ENCODE results near the gene TMEM141.
"Not testable (repeated sequence)": the region's sequence is repeated elsewhere in the genome, so short reads cannot be mapped to it uniquely, and the experiment has no call there.

TMEM141 gene

GRCh38 chr9:136754059-136754572 is 37.0 kb upstream of the TMEM141 start:
- H3K4me3 ChIP-seq (ENCODE audit: low read depth, low read length): no peak overlapping the region
- TF ChIP-seq CTCF (IDR thresholded peaks at IDR 0.05; ENCODE audit: low read depth, low read length): no peak
- TF ChIP-seq MAX (IDR thresholded peaks at IDR 0.05; ENCODE audit: low read depth, low read length): no peak
- no peak for TF ChIP-seq POLR2A (IDR thresholded peaks at IDR 0.05; ENCODE audit: extremely low read depth, insufficient read length)
- no peak for DNase-seq (ENCODE audit: low read depth)

GRCh38 chr9:136754626-136755301 is 36.4 kb upstream of the TMEM141 start:
- H3K4me3 ChIP-seq (ENCODE audit: low read depth, low read length): no peak overlapping the region
- no peak for DNase-seq (ENCODE audit: low read depth)
- TF ChIP-seq CTCF (IDR thresholded peaks at IDR 0.05; ENCODE audit: low read depth, low read length) (no peak), POLR2A (IDR thresholded peaks at IDR 0.05; ENCODE audit: extremely low read depth, insufficient read length) (no peak)

GRCh38 chr9:136755302-136756133 is 35.6 kb upstream of the TMEM141 start:
- H3K4me3 ChIP-seq (ENCODE audit: low read depth, low read length); DNase-seq (ENCODE audit: low read depth): not testable (repeated sequence)

GRCh38 chr9:136756134-136756438 is 35.1 kb upstream of the TMEM141 start:
- H3K4me3 ChIP-seq (ENCODE audit: low read depth, low read length): no peak overlapping the region
- no peak for TF ChIP-seq CTCF (IDR thresholded peaks at IDR 0.05; ENCODE audit: low read depth, low read length)
- TF ChIP-seq POLR2A (IDR thresholded peaks at IDR 0.05; ENCODE audit: extremely low read depth, insufficient read length): no peak
- no peak for TF ChIP-seq MAX (IDR thresholded peaks at IDR 0.05; ENCODE audit: low read depth, low read length)
- no peak for DNase-seq (ENCODE audit: low read depth)

- H3K4me3 ChIP-seq (ENCODE audit: low read depth, low read length): no peak overlapping the region
- no peak for TF ChIP-seq POLR2A (IDR thresholded peaks at IDR 0.05; ENCODE audit: extremely low read depth, insufficient read length)
- TF ChIP-seq MAX (IDR thresholded peaks at IDR 0.05; ENCODE audit: low read depth, low read length): no peak
- no peak for TF ChIP-seq MYC (IDR thresholded peaks at IDR 0.05; ENCODE audit: low read depth, low read length)
- no peak for TF ChIP-seq CTCF (IDR thresholded peaks at IDR 0.05; ENCODE audit: low read depth, low read length)
- DNase-seq (ENCODE audit: low read depth): no peak
Observed at GRCh38 chr9:136756836-136757235, 34.3 kb upstream of the TMEM141 start.

- TF ChIP-seq MYC (IDR thresholded peaks at IDR 0.05; ENCODE audit: low read depth, low read length): no peak
- no peak for TF ChIP-seq CTCF (IDR thresholded peaks at IDR 0.05; ENCODE audit: low read depth, low read length)
- TF ChIP-seq POLR2A (IDR thresholded peaks at IDR 0.05; ENCODE audit: extremely low read depth, insufficient read length): no peak
- no peak for TF ChIP-seq MAX (IDR thresholded peaks at IDR 0.05; ENCODE audit: low read depth, low read length)
- no peak for DNase-seq (ENCODE audit: low read depth)
- no peak overlapping the region for H3K4me3 ChIP-seq (ENCODE audit: low read depth, low read length)
Observed at GRCh38 chr9:136757328-136757727, 33.8 kb upstream of the TMEM141 start.

All from NB4 (cell line).